Measurements from ENCODE around the gene GOLGA8K.
"Not testable (repeated sequence)": the region's sequence is repeated elsewhere in the genome, so short reads cannot be mapped to it uniquely, and the experiment has no call there.

GRCh38 chr15:32370526-32370925 is 32.6 kb downstream of the GOLGA8K start:
- TF ChIP-seq EZH2phosphoT487 (IDR thresholded peaks at IDR 0.05; ENCODE audit: insufficient read depth, low read depth); EZH2 (IDR thresholded peaks at IDR 0.05; ENCODE audit: insufficient read depth, poor library complexity, severe bottlenecking): not testable (repeated sequence)

Data from GM23248 (cell line).